Esophagus muscularis mucosa (tissue), 4 donors: ENCODE results near the gene ANGPTL8.

Experiments used
- CTCF ChIP-seq, 3 experiments: fragments of 200-600 bp in 2 of 3; fragments of 450-650 bp in 1 of 3; sonication (generic) in 2 of 3; IDR thresholded peaks; one replicate each; pipeline ENCODE4 v1.5.1; 2017 to 2019; ENCODE audit warnings: antibody characterized with exemption in 3 of 3, mild to moderate bottlenecking in 2 of 3, moderate library complexity in 1 of 3
- EP300 ChIP-seq: sonication (generic); formaldehyde crosslinking; IDR thresholded peaks from one replicate; pipeline ENCODE4 v1.6.1; 2017; ENCODE audit warnings: antibody characterized with exemption
- POLR2A ChIP-seq: fragments of 450-650 bp; IDR thresholded peaks from one replicate; pipeline ENCODE4 v1.6.1; 2017; ENCODE audit warnings: antibody characterized with exemption, moderate library complexity, mild to moderate bottlenecking, low read depth
- POLR2AphosphoS5 ChIP-seq, 2 donors: sonication (generic); formaldehyde crosslinking; IDR thresholded peaks; one replicate each; pipeline ENCODE4 v1.6.1; 2017; ENCODE audit warnings: antibody characterized with exemption in 2 of 2

- no peak for TF ChIP-seq CTCF (IDR thresholded peaks at IDR 0.05)
- TF ChIP-seq EP300, result no peak
- TF ChIP-seq POLR2A, result no peak
- TF ChIP-seq POLR2AphosphoS5 (IDR thresholded peaks at IDR 0.05), result no peak
Measured at GRCh38 chr19:11210656-11210928, 28.8 kb upstream of the ANGPTL8 start.
